Medulla oblongata (tissue), 1 donor: ENCODE measurements around the gene AOC2.
"Not testable (repeated sequence)": the region's sequence is repeated elsewhere in the genome, so short reads cannot be mapped to it uniquely, and the experiment has no call there.

ENCODE experiments used
- DNase-seq: peaks from one replicate; pipeline ENCODE4 v3.0.0-alpha.2; 2015; ENCODE audit errors: extremely low spot score

AOC2 gene

GRCh38 chr17:42832213-42832933 lies 12.0 kb upstream of the AOC2 start:
- DNase-seq, result no peak

GRCh38 chr17:42832934-42833766 lies 11.2 kb upstream of the AOC2 start, which contains the start of gene PSME3:
Gene PSME3, plus strand, starts transcription at chr17:42833397. Its CDS starts 235 bp downstream, at chr17:42833632.
- peak; percentile 92 for DNase-seq

GRCh38 chr17:42833767-42834422 lies 10.5 kb upstream of the AOC2 start:
- no peak for DNase-seq

- no peak for DNase-seq
Observed at GRCh38 chr17:42835732-42836131, 8.6 kb upstream of the AOC2 start.

DNA sequence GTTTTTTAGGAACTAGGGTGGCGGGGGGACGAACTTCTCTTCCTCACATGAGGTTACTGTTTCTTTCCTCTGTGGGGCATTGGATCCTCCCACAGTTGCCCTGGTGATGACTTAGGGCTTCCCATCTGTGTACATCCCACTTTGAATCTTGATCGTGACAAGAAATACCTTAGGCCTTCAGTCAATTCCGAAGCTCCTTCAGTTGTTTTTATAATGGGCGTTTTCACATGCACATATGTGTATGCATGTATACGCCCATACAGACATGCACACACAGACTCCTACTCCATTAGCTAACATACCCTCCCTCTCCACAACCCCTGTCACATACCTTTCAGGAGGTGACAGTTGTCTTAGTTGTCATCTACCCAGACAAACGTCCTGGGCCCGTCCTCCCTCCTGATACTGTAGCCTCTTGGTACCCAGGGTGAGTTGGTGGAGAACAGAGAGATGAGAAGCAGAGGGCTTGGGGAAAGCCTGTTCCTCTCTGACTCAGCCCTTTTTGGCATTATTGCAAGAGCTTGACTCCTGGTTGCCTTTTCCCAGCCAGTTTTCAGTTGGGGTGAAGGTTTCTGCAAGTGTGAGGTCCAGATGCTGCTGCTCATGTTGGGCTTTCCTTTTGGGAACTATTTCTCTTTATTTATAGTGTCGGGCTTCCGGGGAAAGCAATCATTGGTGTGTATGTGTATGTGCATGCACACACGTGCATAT lies 2.2 kb upstream of the AOC2 start:
- no peak for DNase-seq

GRCh38 chr17:42843358-42843934 lies 934 bp upstream of the AOC2 start:
- DNase-seq, result peak; percentile 65

DNA sequence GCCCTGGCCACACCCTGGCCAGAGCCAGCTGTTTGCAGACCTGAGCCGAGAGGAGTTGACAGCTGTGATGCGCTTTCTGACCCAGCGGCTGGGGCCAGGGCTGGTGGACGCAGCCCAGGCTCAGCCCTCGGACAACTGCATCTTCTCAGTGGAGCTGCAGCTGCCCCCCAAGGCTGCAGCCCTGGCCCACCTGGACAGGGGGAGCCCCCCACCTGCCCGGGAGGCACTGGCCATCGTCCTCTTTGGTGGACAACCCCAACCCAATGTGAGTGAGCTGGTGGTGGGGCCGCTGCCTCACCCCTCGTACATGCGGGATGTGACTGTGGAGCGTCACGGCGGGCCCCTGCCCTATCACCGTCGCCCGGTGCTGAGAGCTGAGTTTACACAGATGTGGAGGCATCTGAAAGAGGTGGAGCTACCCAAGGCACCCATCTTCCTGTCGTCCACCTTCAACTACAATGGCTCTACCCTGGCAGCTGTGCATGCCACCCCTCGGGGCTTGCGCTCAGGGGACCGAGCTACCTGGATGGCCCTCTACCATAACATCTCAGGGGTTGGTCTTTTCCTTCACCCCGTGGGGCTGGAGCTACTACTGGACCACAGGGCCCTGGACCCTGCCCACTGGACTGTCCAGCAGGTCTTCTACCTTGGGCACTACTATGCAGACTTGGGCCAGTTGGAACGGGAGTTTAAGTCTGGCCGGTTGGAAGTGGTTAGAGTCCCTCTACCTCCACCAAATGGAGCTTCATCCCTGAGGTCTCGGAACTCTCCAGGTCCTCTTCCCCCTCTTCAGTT lies 578 bp downstream of the AOC2 start:
- DNase-seq, result no peak

DNA sequence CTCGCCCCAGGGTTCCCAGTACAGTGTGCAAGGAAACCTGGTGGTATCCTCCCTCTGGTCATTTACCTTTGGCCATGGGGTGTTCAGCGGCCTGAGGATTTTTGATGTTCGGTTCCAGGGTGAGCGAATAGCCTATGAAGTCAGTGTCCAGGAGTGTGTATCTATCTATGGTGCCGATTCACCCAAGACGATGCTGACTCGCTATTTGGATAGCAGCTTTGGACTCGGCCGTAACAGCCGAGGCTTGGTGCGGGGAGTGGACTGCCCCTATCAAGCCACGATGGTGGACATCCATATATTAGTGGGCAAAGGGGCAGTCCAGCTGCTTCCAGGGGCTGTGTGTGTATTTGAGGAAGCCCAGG lies 1.2 kb downstream of the AOC2 start:
- DNase-seq, result no peak

DNA sequence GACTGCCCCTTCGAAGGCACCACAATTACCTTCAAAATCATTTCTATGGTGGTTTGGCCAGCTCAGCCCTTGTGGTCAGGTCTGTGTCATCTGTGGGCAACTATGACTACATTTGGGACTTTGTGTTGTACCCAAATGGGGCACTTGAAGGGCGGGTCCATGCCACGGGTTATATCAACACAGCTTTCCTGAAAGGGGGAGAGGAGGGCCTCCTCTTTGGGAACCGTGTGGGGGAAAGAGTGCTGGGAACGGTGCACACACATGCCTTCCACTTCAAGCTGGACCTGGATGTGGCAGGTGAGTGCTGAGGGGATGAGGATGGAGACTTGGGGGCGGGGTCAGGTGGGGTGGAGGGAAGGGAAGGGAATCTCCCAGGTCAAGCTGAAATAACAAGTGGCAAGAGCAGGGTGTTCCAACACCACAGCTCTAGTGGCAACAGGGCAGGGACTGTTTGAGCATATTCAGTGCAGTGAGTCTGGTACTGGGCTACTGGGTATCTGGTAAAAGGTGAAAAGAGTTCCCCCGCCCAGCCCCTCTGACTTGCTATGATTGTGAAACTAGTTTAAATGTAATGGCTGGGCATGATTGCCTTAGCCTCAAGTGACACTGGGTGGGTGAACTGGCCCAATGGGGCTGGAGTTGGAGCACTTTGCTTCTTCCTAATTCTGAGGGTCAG lies 1.7 kb downstream of the AOC2 start:
- no peak for DNase-seq

GRCh38 chr17:42846594-42847280 lies 2.4 kb downstream of the AOC2 start:
- no peak for DNase-seq

DNA sequence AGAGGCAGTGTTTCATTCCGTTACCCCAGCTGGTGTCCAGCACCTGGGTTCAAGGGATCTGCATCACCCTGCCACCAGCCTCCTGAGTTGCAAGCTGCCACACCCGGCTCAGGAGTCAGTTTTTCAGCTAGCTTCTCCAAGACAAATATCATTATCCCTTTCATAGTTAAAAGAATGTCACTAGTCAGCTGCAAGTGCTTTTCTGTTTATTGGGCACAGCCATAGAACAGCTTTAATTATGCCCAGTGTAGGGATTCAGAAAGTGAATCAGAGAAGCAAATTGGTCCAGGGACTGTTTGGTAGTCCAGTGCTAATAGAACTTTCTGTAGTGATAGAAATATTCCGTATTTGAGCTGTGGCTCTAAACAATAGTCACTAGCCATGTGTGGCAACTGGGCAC lies 3.7 kb downstream of the AOC2 start:
- DNase-seq, result no peak

GRCh38 chr17:42849031-42849430 lies 4.7 kb downstream of the AOC2 start:
- DNase-seq, result no peak

DNA sequence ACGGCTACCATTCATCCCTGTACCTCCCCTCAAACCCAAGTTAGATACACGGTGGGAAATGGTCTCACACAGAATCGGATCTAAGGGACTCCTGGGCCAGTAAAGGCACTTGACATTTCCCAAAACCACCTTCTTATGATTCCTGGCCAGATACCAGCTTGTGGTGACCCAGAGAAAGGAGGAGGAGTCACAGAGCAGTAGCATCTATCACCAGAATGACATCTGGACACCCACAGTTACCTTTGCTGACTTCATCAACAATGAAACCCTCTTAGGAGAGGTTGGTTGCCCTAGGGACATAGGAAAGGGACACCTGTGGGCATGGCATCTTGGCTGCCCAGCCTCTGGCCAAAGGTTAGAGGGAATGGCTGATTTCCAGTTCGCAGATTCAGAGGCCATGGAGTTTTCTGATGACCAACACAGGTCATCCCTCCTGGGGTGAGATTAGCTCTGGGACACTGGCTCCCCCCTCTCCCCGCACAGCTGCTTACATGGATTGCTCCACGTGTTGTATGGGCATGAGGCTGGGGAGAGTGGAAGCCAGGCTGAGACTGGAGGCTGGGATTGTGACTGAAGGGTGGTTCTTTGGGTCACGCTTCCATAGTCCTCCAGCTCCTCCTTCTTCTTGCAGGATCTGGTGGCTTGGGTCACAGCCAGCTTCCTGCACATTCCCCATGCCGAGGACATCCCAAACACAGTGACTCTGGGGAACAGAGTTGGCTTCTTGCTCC lies 5.2 kb downstream of the AOC2 start:
- DNase-seq, result no peak

GRCh38 chr17:42850954-42851353 lies 6.6 kb downstream of the AOC2 start, which contains the start of gene AOC3:
Gene AOC3, plus strand, starts transcription at chr17:42851199. Its CDS starts 145 bp downstream, at chr17:42851344.
- DNase-seq, result no peak

- DNase-seq, result not testable (repeated sequence)
Observed at GRCh38 chr17:42851371-42852240, 7.2 kb downstream of the AOC2 start.

- DNase-seq, result no peak
Observed at GRCh38 chr17:42852351-42852750, 8.0 kb downstream of the AOC2 start.

DNA sequence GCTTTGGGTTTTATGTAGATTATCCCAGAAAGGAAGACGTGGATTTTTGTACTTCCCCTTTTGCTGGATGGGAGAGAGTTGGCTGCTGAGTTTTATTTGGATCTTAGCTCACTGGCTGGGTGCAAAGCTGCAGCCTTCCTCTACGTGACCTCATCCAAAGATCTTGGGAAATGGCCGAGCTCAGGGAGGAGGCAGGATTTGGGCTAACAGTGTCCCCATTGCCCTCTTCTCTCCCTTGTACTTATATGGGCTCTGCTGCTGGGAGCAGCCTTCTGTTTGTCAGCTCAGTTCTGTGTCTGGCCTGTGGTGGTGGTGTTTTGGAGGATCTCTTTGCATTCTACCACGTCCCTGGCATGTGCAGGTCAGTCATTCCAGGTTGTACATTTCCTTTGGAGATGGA lies 8.6 kb downstream of the AOC2 start:
- no peak for DNase-seq

- DNase-seq, result no peak
Observed at GRCh38 chr17:42853597-42853967, 9.2 kb downstream of the AOC2 start.
